Globus pallidus (tissue), 1 donor: ENCODE measurements around the gene DUXA.

Experiments used
- DNase-seq: peaks from one replicate; pipeline ENCODE4 v3.0.0-alpha.2; 2015; ENCODE audit warnings: low spot score

Gene DUXA

DNA sequence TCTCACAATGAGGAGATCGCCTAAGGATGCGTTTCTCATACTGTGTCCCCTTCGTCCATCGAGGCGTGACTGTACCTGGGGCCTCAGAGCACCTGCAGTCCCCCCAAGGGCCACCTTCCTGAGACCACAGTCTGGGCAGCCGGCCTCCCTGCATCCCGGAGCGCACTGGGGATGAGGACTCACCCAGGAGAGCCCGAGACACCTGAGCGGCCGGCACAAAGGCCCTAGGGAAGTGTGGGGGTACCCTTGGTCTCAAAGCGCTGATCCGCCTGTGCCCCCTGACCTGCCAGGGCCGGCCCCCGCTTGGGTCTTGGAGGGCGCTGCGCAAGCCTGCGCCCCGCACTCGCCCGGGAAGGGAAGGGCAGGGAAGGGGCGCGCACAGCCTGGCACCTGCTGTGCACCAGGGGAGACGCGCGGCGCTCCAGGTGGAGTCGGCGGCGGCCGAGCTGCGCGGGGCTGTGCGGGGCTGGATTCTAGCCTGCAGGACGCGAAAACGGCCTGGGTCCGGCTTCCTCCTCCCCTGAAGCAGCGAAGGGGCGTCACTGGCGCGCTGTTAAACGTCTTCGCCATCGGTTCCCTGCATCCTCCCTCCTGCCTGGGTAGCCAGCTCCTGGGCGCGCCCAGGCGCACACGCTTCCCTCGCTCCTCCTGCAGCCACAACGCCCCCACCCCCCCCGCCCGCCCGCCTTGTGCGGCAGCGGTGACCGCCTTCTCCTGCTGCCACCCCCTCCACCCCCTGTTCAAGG, 61.1 kb downstream of the DUXA start:
- DNase-seq, result no peak
